ENCODE measurements around the gene ANXA4.

The ANXA4 gene

GRCh38 chr2:69744456-69744855, 2.5 kb downstream of the ANXA4 start:
- Histone ChIP-seq H3K36me3 (ENCODE audit: control insufficient read depth, insufficient read depth, low read length) (no peaks in the 10 kb centered on the region; the same call in none of the 2 replicates), H3K4me3 (replicated peaks; ENCODE audit: low read depth, low read length) (no peak overlapping the region), H3K27me3 (replicated peaks; ENCODE audit: control insufficient read depth, insufficient read depth, low read length) (no peaks in the 10 kb centered on the region)
- no peak for TF ChIP-seq CTCF (IDR thresholded peaks at IDR 0.05; ENCODE audit: insufficient read depth, low read length, poor library complexity, severe bottlenecking)
- no peak for DNase-seq (ENCODE audit: extremely low read depth, insufficient read length)

GRCh38 chr2:69745035-69745434, 3.1 kb downstream of the ANXA4 start:
- no peak for DNase-seq (ENCODE audit: extremely low read depth, insufficient read length)
- Histone ChIP-seq H3K36me3 (ENCODE audit: control insufficient read depth, insufficient read depth, low read length) (no peaks in the 10 kb centered on the region; the same call in none of the 2 replicates), H3K27me3 (replicated peaks; ENCODE audit: control insufficient read depth, insufficient read depth, low read length) (no peaks in the 10 kb centered on the region), H3K4me3 (replicated peaks; ENCODE audit: low read depth, low read length) (no peak overlapping the region)
- TF ChIP-seq CTCF (IDR thresholded peaks at IDR 0.05; ENCODE audit: insufficient read depth, low read length, poor library complexity, severe bottlenecking) = no peak

- no peak overlapping the region for H3K4me3 ChIP-seq (replicated peaks; ENCODE audit: low read depth, low read length)
- no peaks in the 10 kb centered on the region; the same call in 1 of the 2 replicates for H3K36me3 ChIP-seq (ENCODE audit: control insufficient read depth, insufficient read depth, low read length)
- TF ChIP-seq CTCF (IDR thresholded peaks at IDR 0.05; ENCODE audit: insufficient read depth, low read length, poor library complexity, severe bottlenecking) = no peak
- H3K27me3 ChIP-seq (replicated peaks; ENCODE audit: control insufficient read depth, insufficient read depth, low read length) = no peaks in the 10 kb centered on the region
- DNase-seq (ENCODE audit: extremely low read depth, insufficient read length) = no peak
Measured at GRCh38 chr2:69750246-69750645, 8.3 kb downstream of the ANXA4 start.

GRCh38 chr2:69753659-69754363, 11.9 kb downstream of the ANXA4 start:
- H3K4me3 ChIP-seq (replicated peaks; ENCODE audit: low read depth, low read length) = no peak overlapping the region

GRCh38 chr2:69754633-69755032, 12.7 kb downstream of the ANXA4 start:
- H3K4me3 ChIP-seq (replicated peaks; ENCODE audit: low read depth, low read length) = no peak overlapping the region
- no peaks in the 10 kb centered on the region for H3K27me3 ChIP-seq (replicated peaks; ENCODE audit: control insufficient read depth, insufficient read depth, low read length)
- H3K36me3 ChIP-seq (ENCODE audit: control insufficient read depth, insufficient read depth, low read length) = peaks cover 3% of the 10 kb centered on the region
- no peak for DNase-seq (ENCODE audit: extremely low read depth, insufficient read length)
- no peak for TF ChIP-seq CTCF (IDR thresholded peaks at IDR 0.05; ENCODE audit: insufficient read depth, low read length, poor library complexity, severe bottlenecking)

More at GRCh38 chr2:69753659-69754363, 11.9 kb downstream of the ANXA4 start:
- Histone ChIP-seq H3K27me3 (replicated peaks; ENCODE audit: control insufficient read depth, insufficient read depth, low read length) (no peaks in the 10 kb centered on the region), H3K36me3 (ENCODE audit: control insufficient read depth, insufficient read depth, low read length) (peaks cover 3% of the 10 kb centered on the region)
- DNase-seq (ENCODE audit: extremely low read depth, insufficient read length) = no peak
- TF ChIP-seq CTCF (IDR thresholded peaks at IDR 0.05; ENCODE audit: insufficient read depth, low read length, poor library complexity, severe bottlenecking) = no peak

Data from GM06990 (cell line).